Heart left ventricle (tissue), 13 donors: Measurements from ENCODE around the gene DLK2.

Source experiments
- CTCF ChIP-seq, 12 donors: fragments of 200-600 bp; sonication (generic) in 4 of 12; IDR thresholded peaks; one replicate each; pipeline versions ENCODE4 v1.5.0 to v1.8.0; 2018 to 2022; ENCODE audit warnings: antibody characterized with exemption in 12 of 12, mild to moderate bottlenecking in 5 of 12
- POLR2A ChIP-seq, 2 donors: fragments of 450-650 bp; IDR thresholded peaks; one replicate each; pipeline ENCODE4 v1.6.1; 2017; ENCODE audit warnings: antibody characterized with exemption in 2 of 2, mild to moderate bottlenecking in 2 of 2, moderate library complexity in 2 of 2
- donor health status: ischemic (EF 13 %, LVEDD 7.1; RV severe dilation, severe dysfunction).
- donor health status: DM: no; HTN: yes; CAD: no.
- donor health status: DM: no; HTN: no; CAD: no.
- donor health status: ischemic (EF 25% LVEDD 6.9; RV normal size, moderate dysfunction).
- donor health status: ischemic (EF 25% LVEDD 5.7; RV mildly dilated, moderate dysfunction).
- donor health status: ischemic (EF 35%, LVEDD 5.7; RV mildly dilated, moderate dysfunction).
- donor health status: nonischemic (EF 11% LVEDD 7.7; RV severe dilation, severe dysfunction).
- donor health status: DM: yes; HTN: yes; CAD: no.
- donor health status: PGD.
- donor health status: ischemic (EF 29% LVEDD 5.4; RV normal size, mild dysfunction).
- donor health status: nonischemic (EF 23%, LVEDD 6.1; RV moderate dilation, normal function).

GRCh38 chr6:43494321-43494720, 39.0 kb upstream of the DLK2 start:
- TF ChIP-seq CTCF (IDR thresholded peaks at IDR 0.05) (no peak), POLR2A (IDR thresholded peaks at IDR 0.05) (no peak)
